Transverse colon (tissue), 4 donors: ENCODE data around the gene F13A1.

Source experiments
- EP300 ChIP-seq: sonication (generic); formaldehyde crosslinking; IDR thresholded peaks from one replicate; pipeline ENCODE4 v1.6.1; 2017; ENCODE audit warnings: antibody characterized with exemption, low read depth
- POLR2A ChIP-seq: fragments of 450-650 bp; IDR thresholded peaks from one replicate; pipeline ENCODE4 v1.6.1; 2016; ENCODE audit warnings: antibody characterized with exemption, mild to moderate bottlenecking, moderate library complexity
- POLR2AphosphoS5 ChIP-seq, 3 donors: sonication (generic); formaldehyde crosslinking; IDR thresholded peaks; one replicate each; pipeline ENCODE4 v1.6.1; 2016; ENCODE audit warnings: antibody characterized with exemption in 3 of 3
- TF ChIP-seq, protein P1 (sequence below), 5 experiments: fragments of 200-600 bp in 3 of 5; fragments of 450-650 bp in 2 of 5; sonication (generic) in 3 of 5; IDR thresholded peaks; 1 replicate in 2 of 5; 2 replicates in 3 of 5; pipeline ENCODE4 v1.5.1; 2016 to 2017; ENCODE audit warnings: antibody characterized with exemption in 5 of 5, inconsistent platforms in 3 of 5, mild to moderate bottlenecking in 2 of 5, moderate library complexity in 1 of 5

GRCh38 chr6:6105472-6106036, 214.9 kb downstream of the F13A1 start:
- no peak for TF ChIP-seq EP300
- TF ChIP-seq, protein P1, sequence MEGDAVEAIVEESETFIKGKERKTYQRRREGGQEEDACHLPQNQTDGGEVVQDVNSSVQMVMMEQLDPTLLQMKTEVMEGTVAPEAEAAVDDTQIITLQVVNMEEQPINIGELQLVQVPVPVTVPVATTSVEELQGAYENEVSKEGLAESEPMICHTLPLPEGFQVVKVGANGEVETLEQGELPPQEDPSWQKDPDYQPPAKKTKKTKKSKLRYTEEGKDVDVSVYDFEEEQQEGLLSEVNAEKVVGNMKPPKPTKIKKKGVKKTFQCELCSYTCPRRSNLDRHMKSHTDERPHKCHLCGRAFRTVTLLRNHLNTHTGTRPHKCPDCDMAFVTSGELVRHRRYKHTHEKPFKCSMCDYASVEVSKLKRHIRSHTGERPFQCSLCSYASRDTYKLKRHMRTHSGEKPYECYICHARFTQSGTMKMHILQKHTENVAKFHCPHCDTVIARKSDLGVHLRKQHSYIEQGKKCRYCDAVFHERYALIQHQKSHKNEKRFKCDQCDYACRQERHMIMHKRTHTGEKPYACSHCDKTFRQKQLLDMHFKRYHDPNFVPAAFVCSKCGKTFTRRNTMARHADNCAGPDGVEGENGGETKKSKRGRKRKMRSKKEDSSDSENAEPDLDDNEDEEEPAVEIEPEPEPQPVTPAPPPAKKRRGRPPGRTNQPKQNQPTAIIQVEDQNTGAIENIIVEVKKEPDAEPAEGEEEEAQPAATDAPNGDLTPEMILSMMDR (IDR thresholded peaks at IDR 0.05): peak in 1 of 5 experiments; percentile 16
- no peak for TF ChIP-seq POLR2A
- TF ChIP-seq POLR2AphosphoS5 (IDR thresholded peaks at IDR 0.05): no peak
